Measurements from ENCODE around the gene RTBDN.

- no peak for TF ChIP-seq CTCF (IDR thresholded peaks at IDR 0.05; ENCODE audit: insufficient read depth, low read length)
- TF ChIP-seq REST (IDR thresholded peaks at IDR 0.05; ENCODE audit: insufficient replicate concordance, low read depth), result no peak
- TF ChIP-seq GABPA (IDR thresholded peaks at IDR 0.05; ENCODE audit: low read depth), result no peak
Observed at GRCh38 chr19:12856653-12857052, 22.3 kb upstream of the RTBDN start.

Measured in HL-60 (cell line).